ENCODE data around the gene DTWD1. TPM values are rescaled to one million over a fixed set of nuclear protein-coding genes. Genes with fewer than 3 reads are reported as not detected.

Gene DTWD1
- total RNA-seq, 1 experiment from 2014 or later: 10.9 TPM

- ChIA-PET POLR2A (ENCODE audit: unreplicated experiment) (no interaction called here), CTCF (no interaction called here)
- Histone ChIP-seq H3K9me2 (replicated peaks; ENCODE audit: low read length) (no peaks in the 10 kb centered on the region), H3K4me1 (ENCODE audit: insufficient read depth, low read length) (no peaks in the 10 kb centered on the region), H3K79me2 (ENCODE audit: low read length) (no peaks in the 10 kb centered on the region), H3K27me3 (ENCODE audit: low read length) (no peaks in the 10 kb centered on the region), H3K4me2 (ENCODE audit: low read length) (no peak overlapping the region), H4K20me1 (ENCODE audit: low read length) (no peaks in the 10 kb centered on the region), H3K4me3 (ENCODE audit: low read length) (no peak overlapping the region), H3K36me3 (ENCODE audit: low read depth, low read length) (no peaks in the 10 kb centered on the region), H3K9me3 (ENCODE audit: low read length) (no peaks in the 10 kb centered on the region), H3K27ac (ENCODE audit: low read length) (no peak overlapping the region), H3F3A (ENCODE audit: low read length, unreplicated experiment) (no peaks in the 10 kb centered on the region), H3K9ac (ENCODE audit: low read length) (no peak overlapping the region), H2AFZ (ENCODE audit: low read length) (no peak overlapping the region)
- ATAC-seq: no peak
- intact Hi-C loops (cut with micrococcal nuclease): no loop called here
- no peak for TF ChIP-seq EZH2phosphoT487 (IDR thresholded peaks at IDR 0.05; ENCODE audit: borderline replicate concordance, low read length)
- TF ChIP-seq EZH2 (IDR thresholded peaks at IDR 0.05; ENCODE audit: low read length, unreplicated experiment): no peak
- TF ChIP-seq CTCF (conservative IDR thresholded peaks at IDR 0.05; ENCODE audit: low read depth, low read length): no peak
- no TSS peak for BruUV-seq (replicated peaks)
- no peak for DNase-seq
Measured at GRCh38 chr15:49692514-49693090, 71.8 kb downstream of the DTWD1 start.

DNA sequence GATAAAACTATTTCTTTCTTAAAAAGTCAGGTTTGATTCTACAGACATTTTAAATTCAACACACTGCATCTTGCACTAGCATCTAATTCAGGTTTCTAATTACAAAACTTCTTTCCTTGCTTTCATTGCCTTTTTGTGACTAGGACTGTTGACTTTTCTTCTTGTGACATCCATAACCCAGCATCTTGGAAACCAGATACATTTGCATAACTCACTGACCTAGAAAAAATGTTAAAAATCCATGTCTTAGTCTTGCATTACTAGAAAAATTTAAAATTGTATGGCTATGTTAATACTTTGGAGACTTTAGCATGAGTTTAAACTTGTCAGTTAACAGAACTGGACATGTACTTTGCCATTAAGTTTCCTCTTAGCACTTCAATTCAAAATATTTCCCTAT is 72.7 kb downstream of the DTWD1 start:
- Histone ChIP-seq H3K36me3 (ENCODE audit: low read depth, low read length) (no peaks in the 10 kb centered on the region), H3K9me2 (replicated peaks; ENCODE audit: low read length) (no peaks in the 10 kb centered on the region), H3K4me2 (ENCODE audit: low read length) (no peak overlapping the region), H3K27me3 (ENCODE audit: low read length) (no peaks in the 10 kb centered on the region), H3K4me1 (ENCODE audit: insufficient read depth, low read length) (no peaks in the 10 kb centered on the region), H3F3A (ENCODE audit: low read length, unreplicated experiment) (no peaks in the 10 kb centered on the region), H4K20me1 (ENCODE audit: low read length) (no peaks in the 10 kb centered on the region), H3K9me3 (ENCODE audit: low read length) (no peaks in the 10 kb centered on the region), H3K27ac (ENCODE audit: low read length) (no peak overlapping the region), H3K4me3 (ENCODE audit: low read length) (no peak overlapping the region), H3K79me2 (ENCODE audit: low read length) (no peaks in the 10 kb centered on the region), H3K9ac (ENCODE audit: low read length) (no peak overlapping the region), H2AFZ (ENCODE audit: low read length) (no peak overlapping the region)
- POLR2A ChIA-PET (ENCODE audit: unreplicated experiment): no interaction called here
- TF ChIP-seq EZH2phosphoT487 (IDR thresholded peaks at IDR 0.05; ENCODE audit: borderline replicate concordance, low read length) (no peak), EZH2 (IDR thresholded peaks at IDR 0.05; ENCODE audit: low read length, unreplicated experiment) (no peak), CTCF (conservative IDR thresholded peaks at IDR 0.05; ENCODE audit: low read depth, low read length) (no peak)
- DNase-seq (no peak), ATAC-seq (no peak)
- no TSS peak for BruUV-seq (replicated peaks)
- CTCF ChIA-PET: no interaction called here
- intact Hi-C loops (cut with micrococcal nuclease): no loop called here

GRCh38 chr15:49696433-49696832 is 75.6 kb downstream of the DTWD1 start:
- DNase-seq (no peak), ATAC-seq (no peak)
- Histone ChIP-seq H3K79me2 (ENCODE audit: low read length) (no peaks in the 10 kb centered on the region), H3K9ac (ENCODE audit: low read length) (no peak overlapping the region), H3K4me1 (ENCODE audit: insufficient read depth, low read length) (no peaks in the 10 kb centered on the region), H3K27me3 (ENCODE audit: low read length) (no peaks in the 10 kb centered on the region), H4K20me1 (ENCODE audit: low read length) (no peaks in the 10 kb centered on the region), H3K4me3 (ENCODE audit: low read length) (no peak overlapping the region), H3K36me3 (ENCODE audit: low read depth, low read length) (no peaks in the 10 kb centered on the region), H3K27ac (ENCODE audit: low read length) (no peak overlapping the region), H3K4me2 (ENCODE audit: low read length) (no peak overlapping the region), H3K9me2 (replicated peaks; ENCODE audit: low read length) (no peaks in the 10 kb centered on the region), H3F3A (ENCODE audit: low read length, unreplicated experiment) (no peaks in the 10 kb centered on the region), H3K9me3 (ENCODE audit: low read length) (no peaks in the 10 kb centered on the region), H2AFZ (ENCODE audit: low read length) (no peak overlapping the region)
- CTCF ChIA-PET: no interaction called here
- POLR2A ChIA-PET (ENCODE audit: unreplicated experiment): no interaction called here
- TF ChIP-seq EZH2 (IDR thresholded peaks at IDR 0.05; ENCODE audit: low read length, unreplicated experiment): no peak
- TF ChIP-seq EZH2phosphoT487 (IDR thresholded peaks at IDR 0.05; ENCODE audit: borderline replicate concordance, low read length): no peak
- TF ChIP-seq CTCF (conservative IDR thresholded peaks at IDR 0.05; ENCODE audit: low read depth, low read length): no peak
- intact Hi-C loops (cut with micrococcal nuclease): no loop called here
- no TSS peak for BruUV-seq (replicated peaks)
